RWPE2 (cell line): ENCODE results near the gene ZNF592.
A peak's percentile ranks its signal among the peaks of the same experiment; 100 is the strongest.

Experiments
- ATAC-seq: fragments of 200-7000 bp; cut with Tn5 transposase; 3 replicates; pipeline ENCODE4 v1.9.1; 2021; ENCODE audit warnings: low read depth
- DNase-seq: peaks from one replicate; pipeline ENCODE4 v3.0.0-alpha.2; 2020; ENCODE audit warnings: low spot score
- H3K27ac ChIP-seq: fragments of 450-650 bp; 2 replicates; pipeline ENCODE4 v1.5.1; 2017; ENCODE audit warnings: mild to moderate bottlenecking; ENCODE audit not compliant: poor library complexity, severe bottlenecking
- H3K27me3 ChIP-seq: fragments of 250-450 bp; sonication (Bioruptor Pico); 2 replicates; pipeline ENCODE4 v1.5.1; 2021; ENCODE audit warnings: mild to moderate bottlenecking, moderate library complexity; ENCODE audit not compliant: insufficient read depth, poor library complexity, severe bottlenecking
- H3K36me3 ChIP-seq: fragments of 250-450 bp; sonication (Bioruptor Pico); 2 replicates; pipeline ENCODE4 v1.5.1; 2020; ENCODE audit warnings: low read depth, mild to moderate bottlenecking, moderate library complexity
- H3K4me1 ChIP-seq: fragments of 250-450 bp; sonication (Bioruptor Pico); 2 replicates; pipeline ENCODE4 v1.5.1; 2021; ENCODE audit warnings: mild to moderate bottlenecking, moderate library complexity; ENCODE audit not compliant: insufficient read depth, poor library complexity, severe bottlenecking
- H3K4me3 ChIP-seq: fragments of 250-450 bp; sonication (Bioruptor Pico); 2 replicates; pipeline ENCODE4 v1.5.1; 2021; ENCODE audit warnings: mild to moderate bottlenecking, moderate library complexity; ENCODE audit not compliant: severe bottlenecking
- H3K9me3 ChIP-seq: fragments of 250-450 bp; sonication (Bioruptor Pico); 2 replicates; pipeline ENCODE4 v1.5.1; 2021; ENCODE audit warnings: mild to moderate bottlenecking, moderate library complexity; ENCODE audit not compliant: severe bottlenecking
- TF ChIP-seq, protein P1 (sequence below): fragments of 450-650 bp; IDR thresholded peaks from one replicate; pipeline ENCODE4 v1.5.1; 2017; ENCODE audit warnings: mild to moderate bottlenecking, moderate library complexity; ENCODE audit not compliant: poor library complexity, severe bottlenecking

ZNF592 gene

DNA sequence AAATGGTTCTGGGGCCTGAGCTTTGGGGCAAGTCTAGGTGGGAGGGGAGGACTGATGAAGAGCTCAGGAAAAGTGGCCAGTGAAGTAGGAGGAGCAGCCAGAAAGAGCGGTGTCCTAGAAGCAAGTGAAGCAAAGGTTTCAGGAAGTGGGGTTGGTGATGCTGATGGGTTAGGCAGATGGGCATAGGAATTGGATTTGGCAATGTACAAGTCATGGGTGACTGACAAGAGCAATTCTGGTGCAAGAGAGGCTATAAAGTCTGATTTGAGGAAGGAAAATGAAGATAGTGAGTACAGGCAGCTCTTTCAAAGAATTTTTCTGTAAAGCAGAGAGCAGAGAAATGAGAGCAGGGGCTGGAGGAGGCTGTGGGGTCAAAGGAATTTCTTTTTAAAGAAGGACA, 88.5 kb downstream of the ZNF592 start:
- ATAC-seq, result no peak
- Histone ChIP-seq H3K4me3 (no peak overlapping the region), H3K4me1 (no peaks in the 10 kb centered on the region), H3K27ac (no peak overlapping the region), H3K27me3 (no peaks in the 10 kb centered on the region), H3K9me3 (no peaks in the 10 kb centered on the region), H3K36me3 (no peaks in the 10 kb centered on the region)
- TF ChIP-seq, protein P1, sequence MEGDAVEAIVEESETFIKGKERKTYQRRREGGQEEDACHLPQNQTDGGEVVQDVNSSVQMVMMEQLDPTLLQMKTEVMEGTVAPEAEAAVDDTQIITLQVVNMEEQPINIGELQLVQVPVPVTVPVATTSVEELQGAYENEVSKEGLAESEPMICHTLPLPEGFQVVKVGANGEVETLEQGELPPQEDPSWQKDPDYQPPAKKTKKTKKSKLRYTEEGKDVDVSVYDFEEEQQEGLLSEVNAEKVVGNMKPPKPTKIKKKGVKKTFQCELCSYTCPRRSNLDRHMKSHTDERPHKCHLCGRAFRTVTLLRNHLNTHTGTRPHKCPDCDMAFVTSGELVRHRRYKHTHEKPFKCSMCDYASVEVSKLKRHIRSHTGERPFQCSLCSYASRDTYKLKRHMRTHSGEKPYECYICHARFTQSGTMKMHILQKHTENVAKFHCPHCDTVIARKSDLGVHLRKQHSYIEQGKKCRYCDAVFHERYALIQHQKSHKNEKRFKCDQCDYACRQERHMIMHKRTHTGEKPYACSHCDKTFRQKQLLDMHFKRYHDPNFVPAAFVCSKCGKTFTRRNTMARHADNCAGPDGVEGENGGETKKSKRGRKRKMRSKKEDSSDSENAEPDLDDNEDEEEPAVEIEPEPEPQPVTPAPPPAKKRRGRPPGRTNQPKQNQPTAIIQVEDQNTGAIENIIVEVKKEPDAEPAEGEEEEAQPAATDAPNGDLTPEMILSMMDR, result no peak
- no peak for DNase-seq

DNA sequence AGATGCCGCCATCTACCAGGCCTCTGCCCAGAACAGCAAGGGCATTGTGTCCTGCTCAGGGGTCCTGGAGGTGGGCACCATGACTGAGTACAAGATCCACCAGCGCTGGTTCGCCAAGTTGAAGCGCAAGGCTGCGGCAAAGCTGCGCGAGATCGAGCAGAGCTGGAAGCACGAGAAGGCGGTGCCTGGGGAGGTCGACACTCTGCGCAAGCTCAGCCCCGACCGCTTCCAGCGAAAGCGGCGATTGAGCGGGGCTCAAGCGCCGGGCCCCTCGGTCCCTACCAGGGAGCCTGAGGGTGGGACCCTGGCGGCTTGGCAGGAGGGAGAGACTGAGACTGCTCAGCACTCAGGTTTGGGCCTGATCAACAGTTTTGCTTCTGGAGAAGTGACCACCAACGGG, 91.3 kb downstream of the ZNF592 start:
- Histone ChIP-seq H3K9me3 (no peaks in the 10 kb centered on the region), H3K4me3 (no peak overlapping the region), H3K27ac (no peak overlapping the region), H3K4me1 (no peaks in the 10 kb centered on the region), H3K27me3 (no peaks in the 10 kb centered on the region), H3K36me3 (no peaks in the 10 kb centered on the region)
- DNase-seq (no peak), ATAC-seq (no peak)
- TF ChIP-seq, protein P1, result no peak

DNA sequence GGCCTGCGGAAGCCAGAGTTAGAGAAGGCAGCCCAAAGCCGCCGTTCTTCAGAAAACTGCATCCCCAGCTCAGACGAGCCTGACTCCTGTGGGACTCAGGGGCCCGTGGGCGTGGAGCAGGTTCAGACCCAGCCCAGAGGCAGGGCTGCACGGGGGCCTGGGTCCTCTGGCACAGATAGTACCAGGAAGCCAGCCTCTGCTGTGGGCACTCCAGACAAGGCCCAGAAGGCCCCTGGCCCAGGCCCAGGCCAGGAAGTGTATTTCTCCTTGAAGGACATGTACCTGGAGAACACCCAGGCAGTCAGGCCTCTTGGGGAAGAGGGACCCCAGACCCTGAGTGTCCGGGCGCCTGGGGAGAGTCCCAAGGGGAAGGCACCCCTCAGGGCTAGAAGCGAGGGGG, 91.9 kb downstream of the ZNF592 start:
- Histone ChIP-seq H3K27me3 (no peaks in the 10 kb centered on the region), H3K4me1 (no peaks in the 10 kb centered on the region), H3K27ac (no peak overlapping the region), H3K36me3 (no peaks in the 10 kb centered on the region), H3K9me3 (no peaks in the 10 kb centered on the region), H3K4me3 (no peak overlapping the region)
- TF ChIP-seq, protein P1, result no peak
- DNase-seq (no peak), ATAC-seq (no peak)

- H3K9me3 ChIP-seq, result no peaks in the 10 kb centered on the region
- no peaks in the 10 kb centered on the region for H3K27me3 ChIP-seq
- no peak overlapping the region for H3K4me3 ChIP-seq
- ATAC-seq (peak; percentile 14; the same call in 2 of the 3 replicates), DNase-seq (no peak)
- no peak overlapping the region for H3K27ac ChIP-seq
- H3K4me1 ChIP-seq, result no peaks in the 10 kb centered on the region
- TF ChIP-seq, protein P1, result no peak
- H3K36me3 ChIP-seq, result no peaks in the 10 kb centered on the region
Observed at GRCh38 chr15:84840741-84841429, 92.5 kb downstream of the ZNF592 start.

DNA sequence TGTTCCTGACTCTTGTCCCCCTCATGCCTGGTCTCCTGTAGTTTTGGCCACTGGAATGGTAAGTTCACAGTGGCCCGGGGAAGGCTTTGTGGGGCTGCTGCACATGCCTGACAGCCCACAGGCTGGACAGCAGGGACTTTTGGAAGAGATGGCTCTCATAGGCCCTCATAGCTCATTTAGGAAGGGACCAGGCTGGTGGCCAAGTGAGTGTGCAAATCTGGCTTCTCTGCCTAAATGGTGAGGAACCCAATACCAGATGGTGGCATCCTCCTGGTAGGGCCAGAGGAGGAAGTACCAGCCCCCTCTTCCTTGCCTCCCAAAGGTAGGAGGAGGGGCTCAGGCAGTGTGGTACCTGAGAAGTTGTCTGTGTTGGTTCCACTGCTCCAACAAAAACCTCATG, 94.4 kb downstream of the ZNF592 start:
- DNase-seq (no peak), ATAC-seq (no peak)
- Histone ChIP-seq H3K9me3 (peaks cover 6% of the 10 kb centered on the region), H3K27me3 (no peaks in the 10 kb centered on the region), H3K4me3 (no peak overlapping the region), H3K36me3 (no peaks in the 10 kb centered on the region), H3K4me1 (no peaks in the 10 kb centered on the region), H3K27ac (no peak overlapping the region)
- TF ChIP-seq, protein P1, result no peak
